ENCODE data around the gene TRAPPC5.

GRCh38 chr19:7668842-7669241, 11.8 kb upstream of the TRAPPC5 start, which contains the start of gene RETN:
- TF ChIP-seq IRF1 (CRISPR knock-in tag; IDR thresholded peaks at IDR 0.05) (no peak), CDX4 (CRISPR knock-in tag; IDR thresholded peaks at IDR 0.05; ENCODE audit: borderline replicate concordance) (no peak), CTCF (IDR thresholded peaks at IDR 0.05) (no peak), USF2 (CRISPR knock-in tag; IDR thresholded peaks at IDR 0.05) (no peak)
